ENCODE results near the gene PRSS57. TPM values are rescaled to one million over a fixed set of nuclear protein-coding genes. Genes with fewer than 3 reads are reported as not detected.

Gene PRSS57
- total and polyA plus RNA-seq, 2 of the 13 experiments (the other 11 are each of a cell fraction or from before 2014, with no cell fraction given): 0.12 TPM; not detected in 1

GRCh38 chr19:720345-721160 is 25.3 kb upstream of the PRSS57 start (continued):
- TF ChIP-seq, protein P1, sequence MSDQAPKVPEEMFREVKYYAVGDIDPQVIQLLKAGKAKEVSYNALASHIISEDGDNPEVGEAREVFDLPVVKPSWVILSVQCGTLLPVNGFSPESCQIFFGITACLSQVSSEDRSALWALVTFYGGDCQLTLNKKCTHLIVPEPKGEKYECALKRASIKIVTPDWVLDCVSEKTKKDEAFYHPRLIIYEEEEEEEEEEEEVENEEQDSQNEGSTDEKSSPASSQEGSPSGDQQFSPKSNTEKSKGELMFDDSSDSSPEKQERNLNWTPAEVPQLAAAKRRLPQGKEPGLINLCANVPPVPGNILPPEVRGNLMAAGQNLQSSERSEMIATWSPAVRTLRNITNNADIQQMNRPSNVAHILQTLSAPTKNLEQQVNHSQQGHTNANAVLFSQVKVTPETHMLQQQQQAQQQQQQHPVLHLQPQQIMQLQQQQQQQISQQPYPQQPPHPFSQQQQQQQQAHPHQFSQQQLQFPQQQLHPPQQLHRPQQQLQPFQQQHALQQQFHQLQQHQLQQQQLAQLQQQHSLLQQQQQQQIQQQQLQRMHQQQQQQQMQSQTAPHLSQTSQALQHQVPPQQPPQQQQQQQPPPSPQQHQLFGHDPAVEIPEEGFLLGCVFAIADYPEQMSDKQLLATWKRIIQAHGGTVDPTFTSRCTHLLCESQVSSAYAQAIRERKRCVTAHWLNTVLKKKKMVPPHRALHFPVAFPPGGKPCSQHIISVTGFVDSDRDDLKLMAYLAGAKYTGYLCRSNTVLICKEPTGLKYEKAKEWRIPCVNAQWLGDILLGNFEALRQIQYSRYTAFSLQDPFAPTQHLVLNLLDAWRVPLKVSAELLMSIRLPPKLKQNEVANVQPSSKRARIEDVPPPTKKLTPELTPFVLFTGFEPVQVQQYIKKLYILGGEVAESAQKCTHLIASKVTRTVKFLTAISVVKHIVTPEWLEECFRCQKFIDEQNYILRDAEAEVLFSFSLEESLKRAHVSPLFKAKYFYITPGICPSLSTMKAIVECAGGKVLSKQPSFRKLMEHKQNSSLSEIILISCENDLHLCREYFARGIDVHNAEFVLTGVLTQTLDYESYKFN (CRISPR knock-in tag; conservative IDR thresholded peaks at IDR 0.05): no peak
- TF ChIP-seq ZNF264 (CRISPR knock-in tag; IDR thresholded peaks at IDR 0.05): no peak
- TF ChIP-seq, protein P2, sequence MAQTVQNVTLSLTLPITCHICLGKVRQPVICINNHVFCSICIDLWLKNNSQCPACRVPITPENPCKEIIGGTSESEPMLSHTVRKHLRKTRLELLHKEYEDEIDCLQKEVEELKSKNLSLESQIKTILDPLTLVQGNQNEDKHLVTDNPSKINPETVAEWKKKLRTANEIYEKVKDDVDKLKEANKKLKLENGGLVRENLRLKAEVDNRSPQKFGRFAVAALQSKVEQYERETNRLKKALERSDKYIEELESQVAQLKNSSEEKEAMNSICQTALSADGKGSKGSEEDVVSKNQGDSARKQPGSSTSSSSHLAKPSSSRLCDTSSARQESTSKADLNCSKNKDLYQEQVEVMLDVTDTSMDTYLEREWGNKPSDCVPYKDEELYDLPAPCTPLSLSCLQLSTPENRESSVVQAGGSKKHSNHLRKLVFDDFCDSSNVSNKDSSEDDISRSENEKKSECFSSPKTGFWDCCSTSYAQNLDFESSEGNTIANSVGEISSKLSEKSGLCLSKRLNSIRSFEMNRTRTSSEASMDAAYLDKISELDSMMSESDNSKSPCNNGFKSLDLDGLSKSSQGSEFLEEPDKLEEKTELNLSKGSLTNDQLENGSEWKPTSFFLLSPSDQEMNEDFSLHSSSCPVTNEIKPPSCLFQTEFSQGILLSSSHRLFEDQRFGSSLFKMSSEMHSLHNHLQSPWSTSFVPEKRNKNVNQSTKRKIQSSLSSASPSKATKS (CRISPR knock-in tag; IDR thresholded peaks at IDR 0.05): no peak
- TF ChIP-seq IKZF1 (IDR thresholded peaks at IDR 0.05): no peak
- TF ChIP-seq KDM2A (CRISPR knock-in tag; IDR thresholded peaks at IDR 0.05; ENCODE audit: borderline replicate concordance, low read depth): 0 out of 2 replicates have a peak, but pooled peaks have one; percentile 41
- TF ChIP-seq TMF1 (CRISPR knock-in tag; IDR thresholded peaks at IDR 0.05; ENCODE audit: low read depth): no peak
- TF ChIP-seq ASH2L (IDR thresholded peaks at IDR 0.05; ENCODE audit: insufficient read length, low read depth, low read length): no peak
- TF ChIP-seq XRCC5 (optimal IDR thresholded peaks at IDR 0.05; ENCODE audit: low read length): peak; percentile 33
- TF ChIP-seq TARDBP (CRISPR knock-in tag; IDR thresholded peaks at IDR 0.05): 0 out of 2 replicates have a peak, but pooled peaks have one; percentile 15
- TF ChIP-seq MXI1 (IDR thresholded peaks at IDR 0.05; ENCODE audit: borderline replicate concordance, low read depth, low read length): no peak
- TF ChIP-seq FOXO4 (CRISPR knock-in tag; conservative IDR thresholded peaks at IDR 0.05): no peak
- no peak for TF ChIP-seq ZNF446 (CRISPR knock-in tag; IDR thresholded peaks at IDR 0.05)
- TF ChIP-seq ESRRA (CRISPR knock-in tag; IDR thresholded peaks at IDR 0.05; ENCODE audit: low read depth): peak; percentile 23; the same call in 1 of the 2 replicates
- no peak for TF ChIP-seq ZSCAN25 (CRISPR knock-in tag; IDR thresholded peaks at IDR 0.05)
- TF ChIP-seq, protein P3, sequence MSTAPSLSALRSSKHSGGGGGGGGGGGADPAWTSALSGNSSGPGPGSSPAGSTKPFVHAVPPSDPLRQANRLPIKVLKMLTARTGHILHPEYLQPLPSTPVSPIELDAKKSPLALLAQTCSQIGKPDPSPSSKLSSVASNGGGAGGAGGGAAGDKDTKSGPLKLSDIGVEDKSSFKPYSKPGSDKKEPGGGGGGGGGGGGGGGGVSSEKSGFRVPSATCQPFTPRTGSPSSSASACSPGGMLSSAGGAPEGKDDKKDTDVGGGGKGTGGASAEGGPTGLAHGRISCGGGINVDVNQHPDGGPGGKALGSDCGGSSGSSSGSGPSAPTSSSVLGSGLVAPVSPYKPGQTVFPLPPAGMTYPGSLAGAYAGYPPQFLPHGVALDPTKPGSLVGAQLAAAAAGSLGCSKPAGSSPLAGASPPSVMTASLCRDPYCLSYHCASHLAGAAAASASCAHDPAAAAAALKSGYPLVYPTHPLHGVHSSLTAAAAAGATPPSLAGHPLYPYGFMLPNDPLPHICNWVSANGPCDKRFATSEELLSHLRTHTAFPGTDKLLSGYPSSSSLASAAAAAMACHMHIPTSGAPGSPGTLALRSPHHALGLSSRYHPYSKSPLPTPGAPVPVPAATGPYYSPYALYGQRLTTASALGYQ (CRISPR knock-in tag; IDR thresholded peaks at IDR 0.05): no peak
- TF ChIP-seq ZNF597 (CRISPR knock-in tag; IDR thresholded peaks at IDR 0.05): no peak
- no peak for TF ChIP-seq BORCS8-MEF2B (CRISPR knock-in tag; IDR thresholded peaks at IDR 0.05)

All from HepG2 (cell line).